Peyer's patch (tissue), 4 donors: Measurements from ENCODE around the gene KLC1. TPM values are rescaled to one million over a fixed set of nuclear protein-coding genes. Genes with fewer than 3 reads are reported as not detected.

ENCODE experiments used
- DNase-seq, 3 donors: peaks; one replicate each; pipeline ENCODE4 v3.0.0-alpha.2; 2017 to 2019
- H3K27ac ChIP-seq, 4 donors: fragments of 200-600 bp; sonication (generic); one replicate each; pipeline ENCODE4 v1.5.1; 2016 to 2019
- H3K27me3 ChIP-seq, 2 donors: fragments of 200-600 bp; sonication (generic); one replicate each; pipeline ENCODE4 v1.5.1; 2019
- H3K36me3 ChIP-seq, 3 donors: fragments of 200-600 bp; sonication (generic); one replicate each; pipeline ENCODE4 v1.5.1; 2016 to 2019
- H3K4me1 ChIP-seq, 4 donors: fragments of 200-600 bp; sonication (generic); one replicate each; pipeline ENCODE4 v1.5.1; 2016 to 2019
- H3K4me3 ChIP-seq, 4 donors: fragments of 200-600 bp; sonication (generic); 1 replicate in 3 of 4; 2 replicates in 1 of 4; pipeline ENCODE4 v1.5.1; 2016 to 2019; ENCODE audit warnings: mild to moderate bottlenecking in 1 of 4
- H3K9me3 ChIP-seq, 4 donors: fragments of 200-600 bp; sonication (generic); one replicate each; pipeline ENCODE4 v1.5.1; 2016 to 2019; ENCODE audit warnings: mild to moderate bottlenecking in 1 of 4
- CTCF ChIP-seq, 6 experiments: fragments of 450-650 bp in 4 of 6; fragments of 200-600 bp in 2 of 6; sonication (generic) in 1 of 6; IDR thresholded peaks; one replicate each; pipeline ENCODE4 v1.5.1; 2017 to 2019; ENCODE audit warnings: antibody characterized with exemption in 6 of 6, mild to moderate bottlenecking in 3 of 6, moderate library complexity in 1 of 6
- POLR2A ChIP-seq, 2 donors: fragments of 450-650 bp; IDR thresholded peaks; one replicate each; pipeline ENCODE4 v1.5.1; 2017; ENCODE audit warnings: antibody characterized with exemption in 2 of 2, mild to moderate bottlenecking in 2 of 2, moderate library complexity in 2 of 2
- total RNA-seq, 4 donors: library from RNA; depleted of rRNA; stranded (reverse); fragments of >200 nt; gene quantifications; one replicate each; pipeline ENCODE4 v1.1.0, GENCODE V29; 2016

Gene KLC1
- total RNA-seq, 4 donors from 2014 or later: 125 to 361 (median 270) TPM

GRCh38 chr14:103659631-103660030, 30.6 kb downstream of the KLC1 start:
- Histone ChIP-seq H3K4me3 (no peak overlapping the region), H3K9me3 (no peaks in the 10 kb centered on the region), H3K27ac (no peak overlapping the region), H3K36me3 (peaks cover 0 to 98% (median 6%) of the 10 kb centered on the region in 3 donors), H3K4me1 (no peaks in the 10 kb centered on the region), H3K27me3 (no peaks in the 10 kb centered on the region)
- DNase-seq: no peak
- TF ChIP-seq POLR2A (IDR thresholded peaks at IDR 0.05) (no peak), CTCF (IDR thresholded peaks at IDR 0.05) (no peak)

- Histone ChIP-seq H3K27ac (no peak overlapping the region), H3K9me3 (no peaks in the 10 kb centered on the region), H3K27me3 (no peaks in the 10 kb centered on the region), H3K4me3 (no peak overlapping the region), H3K4me1 (no peaks in the 10 kb centered on the region), H3K36me3 (peaks cover 0 to 91% (median 0%) of the 10 kb centered on the region in 3 donors)
- TF ChIP-seq CTCF (IDR thresholded peaks at IDR 0.05) (no peak), POLR2A (IDR thresholded peaks at IDR 0.05) (no peak)
- no peak for DNase-seq
Observed at GRCh38 chr14:103662029-103662428, 33.0 kb downstream of the KLC1 start.

- no peaks in the 10 kb centered on the region for H3K4me1 ChIP-seq
- TF ChIP-seq POLR2A (IDR thresholded peaks at IDR 0.05): no peak
- TF ChIP-seq CTCF (IDR thresholded peaks at IDR 0.05): no peak
- no peak overlapping the region for H3K27ac ChIP-seq
- H3K36me3 ChIP-seq: peaks cover 0 to 90% (median 0%) of the 10 kb centered on the region in 3 donors
- no peak overlapping the region for H3K4me3 ChIP-seq
- no peaks in the 10 kb centered on the region for H3K9me3 ChIP-seq
- DNase-seq: no peak
- no peaks in the 10 kb centered on the region for H3K27me3 ChIP-seq
Observed at GRCh38 chr14:103662591-103662990, 33.6 kb downstream of the KLC1 start.

GRCh38 chr14:103663506-103663905, 34.5 kb downstream of the KLC1 start:
- peaks cover 0 to 91% (median 0%) of the 10 kb centered on the region in 3 donors for H3K36me3 ChIP-seq

GRCh38 chr14:103667671-103668070, 38.7 kb downstream of the KLC1 start:
- TF ChIP-seq CTCF (IDR thresholded peaks at IDR 0.05) (no peak), POLR2A (IDR thresholded peaks at IDR 0.05) (no peak)
- Histone ChIP-seq H3K4me3 (no peak overlapping the region), H3K27me3 (no peaks in the 10 kb centered on the region), H3K4me1 (no peaks in the 10 kb centered on the region), H3K36me3 (peaks cover 0 to 89% (median 0%) of the 10 kb centered on the region in 3 donors), H3K27ac (no peak overlapping the region), H3K9me3 (no peaks in the 10 kb centered on the region)
- DNase-seq: no peak

More at GRCh38 chr14:103663506-103663905, 34.5 kb downstream of the KLC1 start:
- no peaks in the 10 kb centered on the region for H3K9me3 ChIP-seq
- no peak overlapping the region for H3K4me3 ChIP-seq
- DNase-seq: no peak
- H3K27ac ChIP-seq: peak overlapping the region in 2 of 4 donors; percentile 47 to 50
- no peak for TF ChIP-seq POLR2A (IDR thresholded peaks at IDR 0.05)
- TF ChIP-seq CTCF (IDR thresholded peaks at IDR 0.05): no peak
- no peaks in the 10 kb centered on the region for H3K27me3 ChIP-seq
- H3K4me1 ChIP-seq: no peaks in the 10 kb centered on the region

GRCh38 chr14:103668117-103668516, 39.1 kb downstream of the KLC1 start:
- Histone ChIP-seq H3K4me1 (no peaks in the 10 kb centered on the region), H3K4me3 (no peak overlapping the region), H3K36me3 (peaks cover 0 to 89% (median 0%) of the 10 kb centered on the region in 3 donors), H3K9me3 (no peaks in the 10 kb centered on the region), H3K27ac (no peak overlapping the region), H3K27me3 (no peaks in the 10 kb centered on the region)
- DNase-seq: no peak
- TF ChIP-seq CTCF (IDR thresholded peaks at IDR 0.05): no peak
